PC-9 (cell line): ENCODE results near the gene MKKS.

Experiments used
- CTCF ChIP-seq: fragments of 200-600 bp; sonication (generic); conservative IDR thresholded peaks from 2 replicates; pipeline ENCODE4 v1.6.1; 2017; ENCODE audit warnings: mixed run types, antibody characterized with exemption, mild to moderate bottlenecking, moderate library complexity
- EZH2 ChIP-seq: fragments of 200-600 bp; sonication (generic); IDR thresholded peaks from 2 replicates; pipeline ENCODE4 v1.8.0; 2017; ENCODE audit warnings: antibody characterized with exemption, low read depth

GRCh38 chr20:10402938-10403608 lies 30.9 kb downstream of the MKKS start:
- TF ChIP-seq EZH2 (no peak), CTCF (no peak)
